CD4-positive, alpha-beta T cell treated with Interleukin-1 beta for 1 hour (primary cell): Measurements from ENCODE around the gene OR11L1.

Experiments
- DNase-seq, 2 donors: peaks; one replicate each; pipeline ENCODE4 v3.0.0-alpha.2; 2020 to 2022

OR11L1 gene, protein sequence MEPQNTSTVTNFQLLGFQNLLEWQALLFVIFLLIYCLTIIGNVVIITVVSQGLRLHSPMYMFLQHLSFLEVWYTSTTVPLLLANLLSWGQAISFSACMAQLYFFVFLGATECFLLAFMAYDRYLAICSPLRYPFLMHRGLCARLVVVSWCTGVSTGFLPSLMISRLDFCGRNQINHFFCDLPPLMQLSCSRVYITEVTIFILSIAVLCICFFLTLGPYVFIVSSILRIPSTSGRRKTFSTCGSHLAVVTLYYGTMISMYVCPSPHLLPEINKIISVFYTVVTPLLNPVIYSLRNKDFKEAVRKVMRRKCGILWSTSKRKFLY

DNA sequence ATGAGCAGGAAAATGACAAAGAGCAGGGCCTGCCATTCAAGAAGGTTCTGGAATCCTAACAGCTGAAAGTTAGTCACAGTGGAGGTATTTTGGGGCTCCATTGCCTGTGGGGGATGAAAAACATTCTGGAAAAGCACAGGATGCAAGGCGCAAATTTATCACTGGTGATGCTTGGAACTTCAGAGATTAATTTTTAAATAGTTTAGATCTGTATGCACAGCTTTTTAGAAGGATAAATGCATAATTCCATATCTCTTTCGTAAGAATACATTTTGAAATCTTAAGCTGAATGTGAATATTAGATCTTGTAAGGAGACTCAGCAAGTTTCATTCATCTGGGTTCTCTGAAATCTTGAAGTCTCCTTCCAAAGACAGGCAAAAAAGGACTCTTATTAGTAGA, at the start of gene OR11L1:
OR11L1 (minus strand) TSS at position 101 of the 400 bp plus-strand sequence; CDS start at position 101, 0 bp downstream.
- DNase-seq, result no peak

GRCh38 chr1:247884797-247885413, 43.2 kb upstream of the OR11L1 start:
- no peak for DNase-seq

GRCh38 chr1:247883346-247883745, 41.6 kb upstream of the OR11L1 start:
- DNase-seq, result no peak

GRCh38 chr1:247865416-247865815, 23.7 kb upstream of the OR11L1 start:
- no peak for DNase-seq

- DNase-seq, result no peak
Measured at GRCh38 chr1:247864644-247865043, 22.9 kb upstream of the OR11L1 start.

DNA sequence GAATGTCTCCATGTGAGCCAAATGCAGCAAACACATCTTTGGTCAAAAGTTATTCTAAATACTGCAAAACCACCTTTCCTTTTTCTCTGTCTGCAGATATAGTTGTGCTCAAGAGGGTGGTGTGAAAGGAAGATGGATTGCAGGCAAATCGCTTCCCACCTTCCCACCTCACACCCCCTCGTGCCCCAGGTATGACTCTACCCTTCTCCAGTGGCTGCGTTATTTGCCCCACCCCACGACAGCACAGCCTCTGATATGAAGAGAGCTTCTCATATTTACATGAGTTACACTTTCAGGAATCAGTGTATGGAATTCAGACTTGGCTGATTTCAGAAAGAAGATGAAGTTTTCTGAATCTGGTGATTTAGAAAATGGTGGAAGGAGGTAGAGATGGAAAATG, 21.1 kb upstream of the OR11L1 start:
- DNase-seq, result no peak

DNA sequence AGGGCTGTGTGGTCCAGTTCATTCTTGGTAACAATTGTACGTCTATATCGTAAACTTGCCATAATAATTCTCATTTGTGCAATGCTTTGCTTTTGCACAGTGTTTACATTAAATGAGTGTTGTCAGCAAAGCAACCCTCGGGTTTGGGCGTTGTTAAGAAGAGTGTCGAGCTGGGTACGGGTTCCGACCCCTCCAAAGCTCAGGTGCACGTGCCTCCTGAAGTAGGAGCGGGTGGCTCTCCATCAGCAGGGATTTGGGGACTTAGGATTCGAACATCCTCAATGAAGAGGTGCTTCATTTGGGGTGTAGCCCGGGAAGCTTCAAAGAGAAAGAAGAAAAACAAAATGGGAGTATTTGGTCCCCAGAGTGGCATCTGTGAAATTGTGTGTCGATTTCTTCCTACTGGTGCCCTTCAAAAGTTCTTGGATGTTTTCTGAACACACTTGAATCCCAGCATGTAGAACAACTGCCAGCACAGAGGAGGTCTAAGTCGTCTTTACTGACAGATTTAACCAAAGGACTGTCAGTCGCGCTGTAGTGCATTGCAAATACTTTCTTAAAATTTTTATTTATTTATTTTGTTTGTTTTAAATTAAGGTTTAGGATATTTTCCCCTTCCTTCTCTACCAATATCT, 16.4 kb upstream of the OR11L1 start:
- no peak for DNase-seq

DNA sequence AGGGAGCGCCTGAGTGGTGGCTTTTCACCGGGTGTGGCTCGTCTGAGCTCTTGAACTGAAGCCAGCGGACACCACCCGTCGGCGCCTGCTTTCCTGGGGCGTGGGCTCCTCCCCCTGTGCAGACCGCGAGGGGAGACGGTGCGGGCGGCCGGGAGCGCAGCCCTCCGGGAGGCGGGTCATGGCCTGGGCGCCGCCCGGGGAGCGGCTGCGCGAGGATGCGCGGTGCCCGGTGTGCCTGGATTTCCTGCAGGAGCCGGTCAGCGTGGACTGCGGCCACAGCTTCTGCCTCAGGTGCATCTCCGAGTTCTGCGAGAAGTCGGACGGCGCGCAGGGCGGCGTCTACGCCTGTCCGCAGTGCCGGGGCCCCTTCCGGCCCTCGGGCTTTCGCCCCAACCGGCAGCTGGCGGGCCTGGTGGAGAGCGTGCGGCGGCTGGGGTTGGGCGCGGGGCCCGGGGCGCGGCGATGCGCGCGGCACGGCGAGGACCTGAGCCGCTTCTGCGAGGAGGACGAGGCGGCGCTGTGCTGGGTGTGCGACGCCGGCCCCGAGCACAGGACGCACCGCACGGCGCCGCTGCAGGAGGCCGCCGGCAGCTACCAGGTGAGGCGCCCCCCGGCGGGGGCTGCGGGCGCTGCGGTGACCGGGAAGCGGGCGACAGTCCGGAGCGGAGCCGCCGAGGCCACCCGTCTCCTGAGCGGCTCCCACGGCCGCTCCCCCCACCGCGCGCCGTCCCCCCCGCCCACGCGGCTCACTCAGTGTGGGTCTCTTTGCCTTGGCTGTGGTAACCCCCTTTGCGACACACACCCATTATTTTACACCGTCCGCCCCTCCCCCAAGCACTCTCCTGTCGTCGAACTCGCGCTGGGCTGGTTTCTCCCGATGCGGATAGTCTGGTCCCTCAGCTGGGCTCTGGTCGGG, 15.6 kb upstream of the OR11L1 start, which contains the start of gene TRIM58:
TRIM58 (plus strand) TSS at position 119 of the 916 bp plus-strand sequence; CDS start at position 179, 60 bp downstream.
- DNase-seq, result peak; percentile 1 to 38

DNA sequence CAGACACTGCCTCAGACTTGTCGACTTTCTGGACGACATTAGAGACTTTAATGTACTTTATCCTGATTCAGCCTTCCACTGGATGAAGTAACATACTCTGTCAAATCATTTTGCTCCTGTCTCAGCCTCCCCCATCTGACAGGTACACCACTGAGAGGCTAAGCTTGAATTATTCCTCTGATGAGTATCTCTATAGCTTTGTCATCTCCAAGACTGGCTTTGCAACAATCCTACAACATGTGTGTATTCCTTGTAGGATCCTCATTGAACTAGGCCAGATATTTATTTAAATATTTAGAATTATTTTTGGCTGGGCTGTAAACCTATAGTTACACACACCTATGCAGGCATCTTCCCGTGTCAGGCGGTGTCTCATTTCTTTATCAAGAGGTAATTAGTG, 14.2 kb upstream of the OR11L1 start:
- DNase-seq, result no peak

- DNase-seq, result no peak
Measured at GRCh38 chr1:247854899-247855545, 13.3 kb upstream of the OR11L1 start.

- no peak for DNase-seq
Measured at GRCh38 chr1:247849616-247850015, 7.9 kb upstream of the OR11L1 start.

GRCh38 chr1:247848346-247848745, 6.7 kb upstream of the OR11L1 start:
- DNase-seq, result no peak

DNA sequence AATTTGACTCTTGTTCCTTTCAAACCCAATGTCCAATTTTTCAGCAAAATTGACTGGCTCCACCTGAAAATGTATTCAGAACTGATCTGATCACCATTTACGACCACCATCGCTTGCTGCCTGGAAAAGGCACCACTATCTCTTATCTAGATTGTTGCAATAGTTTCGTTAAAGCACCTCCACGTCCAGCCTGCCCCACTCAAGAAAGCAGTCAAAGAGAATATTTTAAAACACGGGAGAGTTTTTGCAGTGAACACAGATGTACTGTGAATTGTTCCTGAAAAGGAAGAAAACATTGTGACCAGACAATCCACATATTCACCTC, 4.0 kb upstream of the OR11L1 start:
- DNase-seq, result no peak

- DNase-seq, result no peak
Measured at GRCh38 chr1:247845011-247845692, 3.5 kb upstream of the OR11L1 start.

- no peak for DNase-seq
Measured at GRCh38 chr1:247843411-247843810, 1.7 kb upstream of the OR11L1 start.

DNA sequence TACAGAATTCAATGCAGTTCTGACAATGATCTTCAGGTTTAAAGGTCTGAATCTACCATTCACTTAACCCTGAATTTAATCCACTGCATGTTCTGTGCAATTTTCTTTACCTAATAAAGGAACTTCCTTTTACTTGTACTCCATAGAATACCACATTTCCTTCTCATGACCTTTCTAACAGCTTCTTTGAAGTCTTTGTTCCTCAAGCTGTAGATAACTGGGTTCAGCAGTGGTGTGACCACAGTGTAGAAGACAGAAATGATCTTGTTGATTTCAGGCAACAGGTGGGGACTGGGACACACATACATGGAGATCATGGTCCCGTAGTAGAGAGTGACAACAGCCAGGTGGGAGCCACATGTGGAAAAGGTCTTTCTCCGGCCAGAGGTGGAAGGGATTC, 878 bp downstream of the OR11L1 start:
- DNase-seq, result no peak

- DNase-seq, result no peak
Measured at GRCh38 chr1:247833601-247834000, 8.1 kb downstream of the OR11L1 start.

DNA sequence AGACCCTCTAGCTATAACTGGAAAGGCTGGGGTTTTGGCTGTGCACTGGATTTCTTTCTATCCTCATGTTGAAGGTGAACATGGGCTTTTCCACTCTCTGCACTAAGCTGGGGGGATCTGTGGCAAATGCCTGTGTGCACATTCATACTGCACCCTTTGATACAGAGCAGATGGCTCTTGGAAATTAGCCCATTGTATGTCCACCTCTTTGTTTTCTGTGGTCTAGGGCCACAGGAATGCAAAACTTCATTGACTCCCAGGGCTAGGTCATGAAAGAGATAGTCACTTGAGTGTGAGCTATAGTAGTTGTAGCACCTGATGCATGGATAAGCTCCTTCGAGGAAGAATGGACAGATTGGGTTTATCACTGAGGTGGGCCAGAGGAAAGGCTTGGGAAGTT, 12.0 kb downstream of the OR11L1 start:
- no peak for DNase-seq

DNA sequence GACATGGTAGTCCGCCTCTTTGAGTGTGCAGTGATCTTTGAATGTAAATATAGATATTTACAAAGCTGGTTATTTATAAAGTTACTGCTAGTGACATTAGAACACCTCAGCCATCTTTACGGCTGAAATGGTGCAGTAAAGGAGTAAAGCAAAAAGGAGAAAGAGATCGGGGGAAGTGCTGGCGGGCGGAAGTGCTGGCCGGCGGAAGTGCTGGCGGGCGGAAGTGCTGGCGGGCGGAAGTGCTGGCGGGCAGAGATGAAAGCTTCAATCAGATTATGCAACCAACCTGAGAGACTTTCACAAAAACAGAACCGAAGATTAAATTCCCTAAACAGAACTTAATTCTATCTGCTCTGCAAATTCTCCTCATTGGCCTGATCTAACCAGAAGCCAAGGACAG, 16.3 kb downstream of the OR11L1 start:
- DNase-seq, result no peak

- DNase-seq, result no peak
Measured at GRCh38 chr1:247824023-247824422, 17.7 kb downstream of the OR11L1 start, which contains the start of gene OR14A16. OR14A16 (minus strand) TSS chr1:247824119; CDS start chr1:247815729, 8,390 bp downstream.

GRCh38 chr1:247822060-247822459, 19.6 kb downstream of the OR11L1 start:
- DNase-seq, result no peak

- DNase-seq, result no peak
Measured at GRCh38 chr1:247812637-247813036, 29.1 kb downstream of the OR11L1 start.
